CD14-positive monocyte (primary cell): ENCODE measurements around the gene LRRC3. TPM values are rescaled to one million over a fixed set of nuclear protein-coding genes. Genes with fewer than 3 reads are reported as not detected.

Source experiments
- DNase-seq, 3 donors: peaks; one replicate each; pipeline ENCODE4 v3.0.0-alpha.2; 2011 to 2022
- H2AFZ ChIP-seq: 2 replicates; pipeline ENCODE4 v1.6.0; 2012; ENCODE audit warnings: mild to moderate bottlenecking, low read depth, low read length, inconsistent platforms; ENCODE audit not compliant: insufficient read depth, poor library complexity, severe bottlenecking
- H3K27ac ChIP-seq, 2 donors: 1 replicate in 1 of 2; 2 replicates in 1 of 2; pipeline ENCODE4 v1.5.1; 2012 to 2013; ENCODE audit warnings: low read length in 2 of 2, control low read depth in 1 of 2, inconsistent platforms in 1 of 2, low read depth in 1 of 2, mild to moderate bottlenecking in 1 of 2
- H3K27me3 ChIP-seq, 2 donors: one replicate each; pipeline versions ENCODE4 v1.6.0 to v1.6.1; 2011 to 2013; ENCODE audit warnings: low read length in 2 of 2; ENCODE audit not compliant: control insufficient read depth in 2 of 2, insufficient read depth in 2 of 2
- H3K36me3 ChIP-seq, 2 donors: replicated peaks in 1 of 2; 1 replicate in 1 of 2; 2 replicates in 1 of 2; pipeline versions ENCODE4 v1.5.1 to v1.6.1; 2012 to 2013; ENCODE audit warnings: low read length in 2 of 2, control low read depth in 1 of 2, inconsistent platforms in 1 of 2, mild to moderate bottlenecking in 1 of 2; ENCODE audit not compliant: insufficient read depth in 2 of 2, control insufficient read depth in 1 of 2
- H3K4me1 ChIP-seq, 2 donors: 1 replicate in 1 of 2; 2 replicates in 1 of 2; pipeline versions ENCODE4 v1.5.1 to v1.6.1; 2012 to 2013; ENCODE audit warnings: low read length in 2 of 2, control low read depth in 1 of 2, inconsistent platforms in 1 of 2, mild to moderate bottlenecking in 1 of 2, moderate library complexity in 1 of 2; ENCODE audit not compliant: insufficient read depth in 2 of 2, control insufficient read depth in 1 of 2
- H3K4me2 ChIP-seq: replicated peaks from 2 replicates; pipeline ENCODE3; 2012; ENCODE audit warnings: low read length, moderate library complexity, mild to moderate bottlenecking; ENCODE audit not compliant: poor library complexity, severe bottlenecking; ENCODE audit errors: extremely low read depth
- H3K4me3 ChIP-seq, 3 experiments: fragments of 200-600 bp in 1 of 3; sonication (generic) in 1 of 3; replicated peaks in 1 of 3; 1 replicate in 2 of 3; 2 replicates in 1 of 3; pipeline ENCODE4 v1.5.1; 2011 to 2013; ENCODE audit warnings: low read length in 3 of 3, mild to moderate bottlenecking in 3 of 3, control low read depth in 2 of 3, low read depth in 2 of 3, inconsistent platforms in 1 of 3, moderate library complexity in 1 of 3
- H3K79me2 ChIP-seq: 2 replicates; pipeline ENCODE4 v1.6.0; 2012; ENCODE audit warnings: mild to moderate bottlenecking, control low read depth, inconsistent platforms, low read length, moderate library complexity; ENCODE audit not compliant: insufficient read depth
- H3K9ac ChIP-seq: 2 replicates; pipeline ENCODE4 v1.6.0; 2017; ENCODE audit warnings: low read length, mild to moderate bottlenecking; ENCODE audit not compliant: insufficient read depth, poor library complexity, severe bottlenecking
- H3K9me3 ChIP-seq, 2 donors: replicated peaks in 1 of 2; 1 replicate in 1 of 2; 2 replicates in 1 of 2; pipeline versions ENCODE4 v1.5.1 to v1.6.1; 2012 to 2013; ENCODE audit warnings: low read length in 2 of 2, control low read depth in 1 of 2; ENCODE audit not compliant: control insufficient read depth in 1 of 2, insufficient read depth in 1 of 2
- H4K20me1 ChIP-seq: 2 replicates; pipeline ENCODE4 v1.6.0; 2012; ENCODE audit warnings: mild to moderate bottlenecking, low read length, control low read depth, moderate library complexity; ENCODE audit not compliant: insufficient read depth
- H3K27ac Mint-ChIP-seq, 7 donors: one replicate each; pipeline ENCODE4 v1.8.0; 2020; ENCODE audit warnings: mild to moderate bottlenecking in 7 of 7, mixed read lengths in 7 of 7, moderate library complexity in 6 of 7, inconsistent platforms in 2 of 7
- H3K27me3 Mint-ChIP-seq, 3 donors: one replicate each; pipeline ENCODE4 v1.8.0; 2021 to 2022; ENCODE audit warnings: low read depth in 3 of 3, mild to moderate bottlenecking in 3 of 3, mixed read lengths in 3 of 3, moderate library complexity in 3 of 3, inconsistent platforms in 1 of 3
- H3K36me3 Mint-ChIP-seq, 2 donors: one replicate each; pipeline ENCODE4 v1.8.0; 2020; ENCODE audit warnings: mixed read lengths in 2 of 2, inconsistent platforms in 1 of 2, mild to moderate bottlenecking in 1 of 2
- H3K4me1 Mint-ChIP-seq: one replicate; pipeline ENCODE4 v1.8.0; 2020; ENCODE audit warnings: mild to moderate bottlenecking, mixed read lengths
- H3K4me3 Mint-ChIP-seq, 2 donors: one replicate each; pipeline ENCODE4 v1.8.0; 2020; ENCODE audit warnings: mild to moderate bottlenecking in 2 of 2, mixed read lengths in 2 of 2, moderate library complexity in 1 of 2
- H3K9me3 Mint-ChIP-seq, 7 donors: one replicate each; pipeline ENCODE4 v1.8.0; 2020 to 2022; ENCODE audit warnings: mixed read lengths in 7 of 7, mild to moderate bottlenecking in 6 of 7, moderate library complexity in 6 of 7, inconsistent platforms in 2 of 7
- whole genome bisulfite sequencing: methylation state at CpG from one replicate; pipeline ENCODE4 v1.1.5; 2013; ENCODE audit warnings: missing lambda C conversion rate; ENCODE audit not compliant: insufficient coverage; 5-methylcytosine and 5-hydroxymethylcytosine counted together
- intact Hi-C, 2 donors: fragments of 100-400 bp; cut with micrococcal nuclease; formaldehyde crosslinking; loops; one replicate each; pipeline versions ENCODE4 v1.15.0 to v1.15.1; 2023
- polyA plus RNA-seq, 3 donors: library from polyadenylated mRNA; depleted of rRNA in 1 of 3; unstranded in 2 of 3; stranded (reverse) in 1 of 3; fragments of 300-500 nt in 2 of 3; fragments of >200 nt in 1 of 3; fragmentation: Illumina TruSeq in 2 of 3; gene quantifications; 1 replicate in 2 of 3; 2 replicates in 1 of 3; pipeline ENCODE4 v1.2.3, GENCODE V29; 2012 to 2021
- TF ChIP-seq, protein P1 (sequence below): fragments of 200-600 bp; IDR thresholded peaks from one replicate; pipeline ENCODE4 v1.8.0; 2022; ENCODE audit warnings: antibody characterized with exemption, mild to moderate bottlenecking

The LRRC3 gene
- polyA plus RNA-seq, 3 donors: 0.30 to 0.59 (median 0.41) TPM

DNA sequence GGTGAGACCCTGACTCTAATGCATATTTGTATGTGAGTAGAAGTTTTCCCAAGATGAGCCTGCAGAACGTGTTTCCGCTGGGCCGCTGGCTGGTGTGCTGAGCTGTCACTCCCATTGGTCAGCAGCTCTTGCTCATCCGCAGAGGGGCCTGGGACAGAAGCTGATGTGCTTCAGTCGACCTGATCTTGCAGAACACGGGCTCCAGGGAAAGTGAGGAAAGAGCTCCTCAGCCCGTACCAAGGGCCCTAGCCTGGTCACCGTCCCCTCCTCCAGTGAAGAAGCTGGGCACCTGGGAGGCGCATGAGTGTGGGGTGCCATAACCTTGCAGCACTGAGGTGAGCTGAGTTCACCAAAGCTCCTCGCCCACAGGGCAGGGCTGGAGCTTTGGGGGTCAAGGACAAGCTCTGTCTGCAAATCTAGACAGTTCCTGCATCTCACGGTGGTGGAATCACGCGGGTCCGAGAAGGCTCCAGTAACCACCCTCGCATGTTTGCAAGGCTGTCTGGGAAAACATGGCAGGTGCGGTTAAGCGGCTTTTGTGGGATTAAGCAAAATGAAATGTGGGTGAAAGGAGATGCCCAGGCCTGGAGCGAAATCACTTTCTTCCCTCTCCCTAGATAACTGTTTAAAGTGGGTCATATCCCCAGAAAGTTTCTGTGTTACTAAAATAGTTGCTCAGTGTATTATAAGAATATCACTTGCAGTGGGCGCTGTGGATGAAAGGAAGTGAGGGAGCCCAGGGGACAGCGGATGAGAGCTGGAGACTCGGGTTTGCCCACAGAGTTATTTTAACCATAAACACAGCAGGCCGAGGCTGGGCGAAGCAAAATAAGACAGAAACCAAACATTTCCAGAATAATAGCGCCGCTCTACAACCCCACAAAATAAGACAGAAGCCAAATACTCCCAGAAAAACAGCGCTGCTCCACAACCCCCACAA is 33.1 kb upstream of the LRRC3 start:
- H3K27me3 ChIP-seq: no peaks in the 10 kb centered on the region
- peaks cover 0 to 11% of the 10 kb centered on the region in 2 donors for H3K9me3 ChIP-seq
- H3K9ac ChIP-seq: no peak overlapping the region
- H3K4me1 ChIP-seq: no peaks in the 10 kb centered on the region
- DNase-seq: no peak
- Mint-ChIP-seq H3K4me1 (no peaks in the 10 kb centered on the region), H3K27me3 (peaks cover 0 to 3% (median 0%) of the 10 kb centered on the region in 3 donors), H3K4me3 (no peak overlapping the region), H3K36me3 (peaks cover 63 to 93% of the 10 kb centered on the region in 2 donors), H3K9me3 (peaks cover 1 to 19% (median 3%) of the 10 kb centered on the region in 7 donors), H3K27ac (peak overlapping the region in 3 of 7 donors; percentile 36 to 79 (median 61))
- intact Hi-C loops: no loop called here
- peaks cover 11% of the 10 kb centered on the region for H3K79me2 ChIP-seq
- peaks cover 85 to 96% of the 10 kb centered on the region in 2 donors for H3K36me3 ChIP-seq
- no peak overlapping the region for H3K27ac ChIP-seq
- WGBS: 100% methylated on average over 15 of the region's 26 CpGs
- TF ChIP-seq, protein P1, sequence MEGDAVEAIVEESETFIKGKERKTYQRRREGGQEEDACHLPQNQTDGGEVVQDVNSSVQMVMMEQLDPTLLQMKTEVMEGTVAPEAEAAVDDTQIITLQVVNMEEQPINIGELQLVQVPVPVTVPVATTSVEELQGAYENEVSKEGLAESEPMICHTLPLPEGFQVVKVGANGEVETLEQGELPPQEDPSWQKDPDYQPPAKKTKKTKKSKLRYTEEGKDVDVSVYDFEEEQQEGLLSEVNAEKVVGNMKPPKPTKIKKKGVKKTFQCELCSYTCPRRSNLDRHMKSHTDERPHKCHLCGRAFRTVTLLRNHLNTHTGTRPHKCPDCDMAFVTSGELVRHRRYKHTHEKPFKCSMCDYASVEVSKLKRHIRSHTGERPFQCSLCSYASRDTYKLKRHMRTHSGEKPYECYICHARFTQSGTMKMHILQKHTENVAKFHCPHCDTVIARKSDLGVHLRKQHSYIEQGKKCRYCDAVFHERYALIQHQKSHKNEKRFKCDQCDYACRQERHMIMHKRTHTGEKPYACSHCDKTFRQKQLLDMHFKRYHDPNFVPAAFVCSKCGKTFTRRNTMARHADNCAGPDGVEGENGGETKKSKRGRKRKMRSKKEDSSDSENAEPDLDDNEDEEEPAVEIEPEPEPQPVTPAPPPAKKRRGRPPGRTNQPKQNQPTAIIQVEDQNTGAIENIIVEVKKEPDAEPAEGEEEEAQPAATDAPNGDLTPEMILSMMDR: no peak
- no peak overlapping the region for H3K4me3 ChIP-seq
- peaks cover 24% of the 10 kb centered on the region for H4K20me1 ChIP-seq
- no peak overlapping the region for H2AFZ ChIP-seq
- no peak overlapping the region for H3K4me2 ChIP-seq

DNA sequence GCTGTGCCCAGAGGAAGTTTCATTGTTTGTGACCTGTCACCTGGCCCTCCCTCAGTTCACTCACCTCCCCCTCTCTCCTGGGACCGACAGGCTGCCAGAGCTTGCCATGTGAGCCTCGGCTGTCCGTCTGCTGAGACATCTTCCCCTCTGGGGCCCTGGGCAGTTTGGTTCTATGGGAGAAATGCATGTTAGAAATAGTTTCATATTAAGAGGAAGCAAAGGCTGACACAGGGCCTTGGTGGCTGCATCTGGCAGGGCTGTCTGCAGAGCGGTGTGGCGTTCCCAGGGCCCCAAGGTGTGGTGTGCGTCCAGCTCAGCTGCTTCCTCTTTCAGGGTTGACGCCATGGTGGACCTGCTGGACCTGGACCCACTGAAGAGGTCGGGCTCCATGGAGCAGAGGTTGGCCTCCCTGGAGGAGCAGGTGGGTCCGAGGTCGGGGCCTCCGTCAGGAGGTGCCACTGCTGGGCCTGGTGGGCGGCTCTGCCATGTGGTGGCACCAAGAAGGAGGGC is 31.9 kb upstream of the LRRC3 start:
- peaks cover 65 to 90% of the 10 kb centered on the region in 2 donors for H3K36me3 Mint-ChIP-seq
- peaks cover 0 to 23% of the 10 kb centered on the region in 2 donors for H3K9me3 ChIP-seq
- H2AFZ ChIP-seq: no peak overlapping the region
- WGBS: 78% methylated on average over 8 of the region's 12 CpGs
- no peak overlapping the region for H3K27ac ChIP-seq
- no peaks in the 10 kb centered on the region for H3K27me3 ChIP-seq
- no peak overlapping the region for H3K4me3 Mint-ChIP-seq
- no peaks in the 10 kb centered on the region for H3K4me1 ChIP-seq
- H3K9me3 Mint-ChIP-seq: peaks cover 7 to 20% (median 12%) of the 10 kb centered on the region in 7 donors
- H3K36me3 ChIP-seq: peaks cover 81 to 96% of the 10 kb centered on the region in 2 donors
- intact Hi-C loops: no loop called here
- no peaks in the 10 kb centered on the region for H3K4me1 Mint-ChIP-seq
- TF ChIP-seq, protein P1: no peak
- H3K4me3 ChIP-seq: no peak overlapping the region
- no peak overlapping the region for H3K9ac ChIP-seq
- no peak for DNase-seq
- peak overlapping the region in 1 of 7 donors; percentile 17 for H3K27ac Mint-ChIP-seq
- peaks cover 10% of the 10 kb centered on the region for H3K79me2 ChIP-seq
- H4K20me1 ChIP-seq: peaks cover 15% of the 10 kb centered on the region
- peaks cover 0 to 2% (median 0%) of the 10 kb centered on the region in 3 donors for H3K27me3 Mint-ChIP-seq
- H3K4me2 ChIP-seq: no peak overlapping the region
